ENCODE data around the gene ERI3. TPM values are rescaled to one million over a fixed set of nuclear protein-coding genes. Genes with fewer than 3 reads are reported as not detected.
"Not testable (repeated sequence)": the region's sequence is repeated elsewhere in the genome, so short reads cannot be mapped to it uniquely, and the experiment has no call there.

ERI3 gene
- total RNA-seq, 4 donors from 2014 or later: 27.0 to 35.1 (median 31.8) TPM

DNA sequence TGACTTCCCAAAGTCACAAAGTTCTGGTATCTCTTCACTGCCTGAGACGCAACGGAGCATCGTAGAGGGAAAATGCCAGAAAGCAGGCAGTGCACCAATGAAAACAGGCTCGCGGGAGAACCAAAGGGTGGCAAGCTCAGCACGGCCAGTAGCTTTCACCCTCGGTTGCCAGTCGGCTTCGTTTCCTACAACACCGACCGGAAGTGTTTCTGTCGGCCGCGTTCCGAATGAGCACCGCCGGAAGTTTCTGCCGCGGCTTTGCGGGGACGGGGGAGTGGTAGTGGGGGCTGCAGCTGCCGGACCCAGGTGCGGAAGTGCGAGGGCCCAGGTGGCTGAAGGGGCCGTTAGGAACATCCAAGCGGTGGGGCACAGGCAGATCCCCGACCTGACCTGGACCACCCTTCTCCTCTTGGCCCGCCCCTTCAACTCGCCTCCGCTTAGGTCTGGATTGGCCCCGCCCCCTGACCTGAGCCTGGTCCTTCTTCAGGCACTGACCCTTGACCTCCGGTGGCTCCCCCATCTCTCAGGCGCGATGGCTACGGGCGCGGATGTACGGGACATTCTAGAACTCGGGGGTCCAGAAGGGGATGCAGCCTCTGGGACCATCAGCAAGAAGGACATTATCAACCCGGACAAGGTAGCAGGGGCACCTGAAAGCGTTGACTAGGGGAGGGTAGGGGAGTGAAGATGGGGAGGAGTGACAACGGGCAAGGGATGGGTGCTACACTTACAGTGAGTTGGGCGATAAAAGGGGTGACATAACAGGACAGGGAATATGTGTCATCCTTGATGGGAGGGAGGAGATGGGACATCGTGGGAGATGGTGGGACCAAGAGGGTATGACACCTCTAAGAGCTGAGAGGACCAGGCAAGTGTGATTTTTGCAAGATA is 141.6 kb downstream of the ERI3 start, which contains the start of gene DMAP1:
Gene DMAP1, plus strand, starts transcription at position 250 of the 891 bp plus-strand sequence. Its CDS starts 283 bp downstream, at position 533.
- Histone ChIP-seq H3K27ac (peak within 1 kb of the TSS; percentile 86 to 92 (median 88)), H3K4me3 (peak within 1 kb of the TSS; percentile 83 to 99 (median 93)), H3K27me3 (no peaks in the 10 kb centered on the region), H3K36me3 (peaks cover 6 to 29% (median 16%) of the 10 kb centered on the region in 3 donors), H3K4me1 (peaks cover 5 to 28% (median 20%) of the 10 kb centered on the region in 3 donors), H3K9me3 (no peaks in the 10 kb centered on the region)
- WGBS, 2 donors: 1 to 2% methylated on average over 14 to 36 of the region's 44 CpGs
- DNase-seq: no peak
- intact Hi-C loops (cut with DNase I): loop anchor here (10.0 kb wide), 2 partner anchors 101 to 381 kb away; no protein-coding TSS in a partner anchor
- TF ChIP-seq, protein P1, sequence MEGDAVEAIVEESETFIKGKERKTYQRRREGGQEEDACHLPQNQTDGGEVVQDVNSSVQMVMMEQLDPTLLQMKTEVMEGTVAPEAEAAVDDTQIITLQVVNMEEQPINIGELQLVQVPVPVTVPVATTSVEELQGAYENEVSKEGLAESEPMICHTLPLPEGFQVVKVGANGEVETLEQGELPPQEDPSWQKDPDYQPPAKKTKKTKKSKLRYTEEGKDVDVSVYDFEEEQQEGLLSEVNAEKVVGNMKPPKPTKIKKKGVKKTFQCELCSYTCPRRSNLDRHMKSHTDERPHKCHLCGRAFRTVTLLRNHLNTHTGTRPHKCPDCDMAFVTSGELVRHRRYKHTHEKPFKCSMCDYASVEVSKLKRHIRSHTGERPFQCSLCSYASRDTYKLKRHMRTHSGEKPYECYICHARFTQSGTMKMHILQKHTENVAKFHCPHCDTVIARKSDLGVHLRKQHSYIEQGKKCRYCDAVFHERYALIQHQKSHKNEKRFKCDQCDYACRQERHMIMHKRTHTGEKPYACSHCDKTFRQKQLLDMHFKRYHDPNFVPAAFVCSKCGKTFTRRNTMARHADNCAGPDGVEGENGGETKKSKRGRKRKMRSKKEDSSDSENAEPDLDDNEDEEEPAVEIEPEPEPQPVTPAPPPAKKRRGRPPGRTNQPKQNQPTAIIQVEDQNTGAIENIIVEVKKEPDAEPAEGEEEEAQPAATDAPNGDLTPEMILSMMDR (IDR thresholded peaks at IDR 0.05): peak in 5 of 6 experiments; percentile 7 to 71 (median 20)
- TF ChIP-seq POLR2A (IDR thresholded peaks at IDR 0.05): peak in 2 of 4 donors; percentile 34 to 83

DNA sequence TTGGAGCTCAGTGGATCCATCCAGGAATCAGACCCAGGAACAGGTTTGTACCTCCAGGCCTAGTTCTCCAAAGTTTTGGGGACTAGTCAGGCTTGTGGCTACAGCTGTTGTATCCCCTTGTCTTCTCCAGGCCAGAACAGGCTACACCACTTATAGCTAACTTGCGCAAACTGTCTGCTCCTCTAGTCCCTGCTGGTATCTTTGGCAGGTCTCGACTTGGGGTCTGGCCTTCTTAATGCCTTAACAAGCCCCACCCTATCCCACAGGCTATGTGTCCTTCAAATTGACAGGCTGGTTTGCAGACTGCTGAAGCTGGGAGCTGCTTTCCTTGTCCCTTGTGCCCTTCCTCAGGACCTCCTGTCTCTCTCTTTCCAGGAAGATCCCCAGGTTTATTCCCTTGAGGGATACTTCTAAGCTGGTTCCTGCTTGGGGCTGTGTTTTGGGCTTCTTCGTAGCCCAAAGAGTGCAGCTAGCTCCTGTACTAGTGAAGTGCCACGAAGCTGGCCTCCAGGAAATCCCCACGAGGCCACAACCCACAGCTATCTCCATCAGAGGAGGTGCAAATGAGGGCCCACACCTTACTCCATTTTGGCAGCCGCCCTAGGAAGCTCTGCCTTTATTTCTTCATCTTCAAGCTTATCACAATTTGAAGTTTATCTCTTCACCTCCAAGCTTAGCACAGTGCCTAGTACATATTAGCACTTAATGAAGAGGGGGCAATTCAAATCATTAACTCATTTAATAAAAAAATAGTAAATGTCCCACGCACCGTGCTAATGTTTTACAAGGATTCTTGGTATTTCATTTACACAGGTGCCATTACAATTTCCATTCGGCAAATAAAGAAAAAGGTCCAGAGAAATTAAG is 142.5 kb downstream of the ERI3 start:
- 34 to 35% methylated on average over 8 to 9 of the region's 9 CpGs for WGBS, 2 donors
- Histone ChIP-seq H3K9me3 (no peaks in the 10 kb centered on the region), H3K36me3 (peaks cover 3 to 23% (median 10%) of the 10 kb centered on the region in 3 donors), H3K27ac (peak overlapping the region; percentile 86 to 92 (median 88)), H3K4me3 (peak overlapping the region; percentile 83 to 99 (median 93)), H3K4me1 (peaks cover 5 to 28% (median 20%) of the 10 kb centered on the region in 3 donors), H3K27me3 (no peaks in the 10 kb centered on the region)
- TF ChIP-seq, protein P1 (IDR thresholded peaks at IDR 0.05): no peak
- TF ChIP-seq POLR2A (IDR thresholded peaks at IDR 0.05): no peak
- no peak for DNase-seq
- intact Hi-C loops (cut with DNase I): loop anchor here (10.0 kb wide), 2 partner anchors 102 to 382 kb away; no protein-coding TSS in a partner anchor

DNA sequence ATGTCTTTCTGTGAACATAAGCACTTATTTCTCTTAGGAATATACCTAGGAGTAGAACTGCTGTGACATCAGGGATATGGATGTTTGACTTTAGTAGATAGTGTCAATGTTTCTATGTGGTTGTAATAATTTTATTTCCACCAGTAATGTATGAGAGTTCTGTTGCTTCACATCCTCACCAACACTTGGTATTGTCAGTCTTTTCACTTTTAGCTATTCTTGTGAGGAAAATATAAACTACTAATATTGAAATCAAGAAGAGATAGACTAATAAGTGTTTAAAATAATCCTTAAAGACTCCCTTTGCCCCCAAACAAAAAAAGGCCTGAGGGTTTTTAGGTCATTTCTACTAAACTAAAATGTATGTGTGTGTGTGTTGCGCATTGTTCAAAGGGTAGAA is 144.5 kb downstream of the ERI3 start:
- Histone ChIP-seq H3K9me3 (no peaks in the 10 kb centered on the region), H3K27me3 (no peaks in the 10 kb centered on the region), H3K4me1 (peaks cover 5 to 28% (median 20%) of the 10 kb centered on the region in 3 donors), H3K4me3 (no peak overlapping the region), H3K27ac (no peak overlapping the region), H3K36me3 (peaks cover 0 to 12% (median 0%) of the 10 kb centered on the region in 3 donors)
- DNase-seq: no peak
- intact Hi-C loops (cut with DNase I): loop anchor here (10.0 kb wide), 2 partner anchors 104 to 384 kb away; no protein-coding TSS in a partner anchor
- WGBS, 2 donors: 96 to 100% methylated on average over 1 of the region's 1 CpG
- TF ChIP-seq, protein P1 (IDR thresholded peaks at IDR 0.05): no peak
- TF ChIP-seq POLR2A (IDR thresholded peaks at IDR 0.05): no peak

DNA sequence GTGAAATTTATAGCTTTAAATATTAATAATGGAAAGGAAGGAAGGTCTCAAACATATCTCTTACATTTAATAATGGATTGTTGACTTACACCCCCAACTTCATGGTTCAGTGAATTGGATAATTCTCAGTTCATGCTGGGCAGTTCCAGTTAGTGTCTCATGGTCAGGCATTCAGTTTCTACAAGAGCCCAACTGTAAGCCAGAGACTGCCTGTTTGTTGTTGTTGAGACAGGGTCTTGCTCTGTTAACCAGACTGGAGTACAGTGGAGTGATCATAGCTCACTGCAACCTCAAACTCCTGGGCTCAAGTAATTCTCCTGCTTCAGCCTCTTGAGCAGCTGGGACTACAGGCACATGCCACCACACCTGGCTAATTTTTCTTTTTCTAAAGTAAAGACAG is 146.8 kb downstream of the ERI3 start:
- H3K27me3 ChIP-seq: peaks cover 0 to 7% (median 0%) of the 10 kb centered on the region in 4 donors
- DNase-seq: no peak
- H3K27ac ChIP-seq: no peak overlapping the region
- H3K36me3 ChIP-seq: no peaks in the 10 kb centered on the region
- no peaks in the 10 kb centered on the region for H3K9me3 ChIP-seq
- TF ChIP-seq, protein P1 (IDR thresholded peaks at IDR 0.05): no peak
- TF ChIP-seq POLR2A (IDR thresholded peaks at IDR 0.05): no peak
- no peak overlapping the region for H3K4me3 ChIP-seq
- peaks cover 0 to 13% (median 9%) of the 10 kb centered on the region in 3 donors for H3K4me1 ChIP-seq
- intact Hi-C loops (cut with DNase I): no loop called here

DNA sequence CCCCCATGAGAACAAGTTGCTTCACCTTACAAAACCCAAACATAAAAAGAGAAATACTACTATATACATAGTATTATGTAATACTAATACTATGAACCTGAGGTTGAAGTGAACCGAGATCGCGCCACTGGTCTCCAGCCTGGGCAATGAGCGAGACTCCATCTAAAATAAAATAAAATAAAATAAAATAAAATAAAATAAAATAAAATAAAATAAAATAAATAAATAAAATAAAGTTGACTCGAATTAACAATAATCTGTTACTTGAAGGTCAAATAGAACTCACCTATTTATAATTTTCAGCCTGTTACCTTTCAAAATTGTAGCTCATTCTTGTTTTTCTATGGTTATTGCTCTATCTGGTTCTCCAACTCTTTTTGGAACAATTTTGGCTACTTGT is 148.5 kb downstream of the ERI3 start:
- H3K36me3 ChIP-seq; H3K27ac ChIP-seq; H3K4me3 ChIP-seq; DNase-seq; H3K4me1 ChIP-seq; intact Hi-C loops (cut with DNase I); H3K27me3 ChIP-seq; H3K9me3 ChIP-seq: not testable (repeated sequence)
- 80 to 84% methylated on average over 5 of the region's 5 CpGs for WGBS, 2 donors
